ENCODE measurements around the gene CMTM8. TPM values are rescaled to one million over a fixed set of nuclear protein-coding genes. Genes with fewer than 3 reads are reported as not detected.

CMTM8 gene
- total RNA-seq, 2 experiments from 2014 or later = 5.7 to 6.2 TPM

- ChIA-PET CTCF (interaction anchor here (1.4 to 1.8 kb wide), 2 partner anchors 19 to 37 kb away, joined by 4 to 6 read pairs; no protein-coding TSS in a partner anchor), POLR2A (interaction anchor here (1.1 kb wide), 1 partner anchor 10 kb away, joined by 3 read pairs; no protein-coding TSS in a partner anchor)
- DNase-seq = no peak
- H3K36me3 Mint-ChIP-seq (ENCODE audit: low read depth) = peaks cover 7% of the 10 kb centered on the region
- no peaks in the 10 kb centered on the region for H3K27me3 Mint-ChIP-seq
- H3K9me3 Mint-ChIP-seq = peaks cover 4% of the 10 kb centered on the region
- peaks cover 18% of the 10 kb centered on the region for H3K4me1 Mint-ChIP-seq
- no peak overlapping the region for H3K4me3 Mint-ChIP-seq
- H3K27ac Mint-ChIP-seq = no peak overlapping the region
Observed at GRCh38 chr3:32258869-32259268, 20.4 kb downstream of the CMTM8 start.

- Mint-ChIP-seq H3K27ac (no peak overlapping the region), H3K4me1 (peaks cover 18% of the 10 kb centered on the region), H3K36me3 (ENCODE audit: low read depth) (no peaks in the 10 kb centered on the region), H3K4me3 (no peak overlapping the region), H3K27me3 (no peaks in the 10 kb centered on the region), H3K9me3 (no peaks in the 10 kb centered on the region)
- CTCF ChIA-PET = interaction anchor here (1.3 kb wide), 1 partner anchor 22 kb away, joined by 3 read pairs; no protein-coding TSS in a partner anchor
- no peak for DNase-seq
- POLR2A ChIA-PET = no interaction called here
Observed at GRCh38 chr3:32261545-32261944, 23.1 kb downstream of the CMTM8 start.

DNA sequence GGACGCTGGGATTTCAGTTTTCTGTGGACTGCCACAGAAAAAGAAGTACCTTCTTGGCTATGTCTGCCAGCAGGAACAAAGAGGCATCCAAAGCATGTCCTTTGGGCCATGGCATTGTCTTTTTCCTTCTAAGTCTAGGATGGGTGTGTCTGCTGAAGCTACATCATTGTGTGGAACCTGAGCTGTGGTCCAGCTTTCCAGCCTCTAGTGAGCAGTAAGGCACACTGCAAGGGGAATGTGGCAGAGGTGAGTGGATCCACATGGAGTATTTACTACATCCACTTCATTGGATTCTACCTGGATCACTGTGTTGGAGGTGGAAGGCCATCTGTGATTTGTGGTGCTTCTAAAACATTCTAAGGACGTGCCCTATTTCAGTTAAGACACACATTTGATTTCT lies 23.7 kb downstream of the CMTM8 start:
- H3K27ac Mint-ChIP-seq = no peak overlapping the region
- CTCF ChIA-PET = interaction anchor here (1.3 kb wide), 1 partner anchor 22 kb away, joined by 3 read pairs; no protein-coding TSS in a partner anchor
- H3K4me3 Mint-ChIP-seq = no peak overlapping the region
- no peak for DNase-seq
- no peaks in the 10 kb centered on the region for H3K27me3 Mint-ChIP-seq
- no peaks in the 10 kb centered on the region for H3K36me3 Mint-ChIP-seq (ENCODE audit: low read depth)
- H3K9me3 Mint-ChIP-seq = no peaks in the 10 kb centered on the region
- H3K4me1 Mint-ChIP-seq = peaks cover 16% of the 10 kb centered on the region
- POLR2A ChIA-PET = no interaction called here

GRCh38 chr3:32274306-32274705 lies 35.8 kb downstream of the CMTM8 start:
- Mint-ChIP-seq H3K27ac (no peak overlapping the region), H3K4me1 (no peaks in the 10 kb centered on the region), H3K36me3 (ENCODE audit: low read depth) (no peaks in the 10 kb centered on the region), H3K27me3 (no peaks in the 10 kb centered on the region), H3K4me3 (no peak overlapping the region), H3K9me3 (no peaks in the 10 kb centered on the region)
- no peak for DNase-seq
- ChIA-PET POLR2A (no interaction called here), CTCF (no interaction called here)

DNA sequence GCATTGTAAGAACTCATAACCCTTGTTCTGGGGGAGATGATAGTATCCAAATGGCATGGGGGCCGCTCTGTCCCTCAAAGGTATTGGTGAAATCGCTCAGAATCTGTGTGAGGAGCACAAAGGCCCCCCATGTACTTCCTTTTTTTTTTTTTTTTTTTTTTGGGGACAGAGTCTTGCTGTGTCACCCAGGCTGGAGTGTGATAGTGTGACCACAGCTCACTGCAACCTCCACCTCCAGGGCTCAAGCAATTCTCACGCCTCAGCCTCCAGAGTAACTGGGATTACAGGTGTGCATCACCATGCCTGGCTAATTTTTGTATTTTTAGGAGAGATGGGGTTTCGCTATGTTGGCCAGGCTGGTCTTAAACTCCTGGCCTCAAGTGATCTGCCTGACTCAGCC lies 37.0 kb downstream of the CMTM8 start:
- H3K27ac Mint-ChIP-seq = no peak overlapping the region
- H3K4me3 Mint-ChIP-seq = no peak overlapping the region
- POLR2A ChIA-PET = no interaction called here
- H3K9me3 Mint-ChIP-seq = no peaks in the 10 kb centered on the region
- H3K27me3 Mint-ChIP-seq = no peaks in the 10 kb centered on the region
- DNase-seq = no peak
- no peaks in the 10 kb centered on the region for H3K36me3 Mint-ChIP-seq (ENCODE audit: low read depth)
- CTCF ChIA-PET = no interaction called here
- no peaks in the 10 kb centered on the region for H3K4me1 Mint-ChIP-seq

GRCh38 chr3:32276279-32276841 lies 37.9 kb downstream of the CMTM8 start:
- Mint-ChIP-seq H3K36me3 (ENCODE audit: low read depth) (no peaks in the 10 kb centered on the region), H3K9me3 (no peaks in the 10 kb centered on the region), H3K4me1 (no peaks in the 10 kb centered on the region), H3K27ac (no peak overlapping the region), H3K27me3 (no peaks in the 10 kb centered on the region), H3K4me3 (no peak overlapping the region)
- ChIA-PET CTCF (no interaction called here), POLR2A (no interaction called here)
- DNase-seq = no peak

GRCh38 chr3:32278714-32279113 lies 40.2 kb downstream of the CMTM8 start:
- Mint-ChIP-seq H3K36me3 (ENCODE audit: low read depth) (no peaks in the 10 kb centered on the region), H3K27ac (no peak overlapping the region), H3K4me1 (no peaks in the 10 kb centered on the region), H3K9me3 (no peaks in the 10 kb centered on the region), H3K4me3 (no peak overlapping the region), H3K27me3 (no peaks in the 10 kb centered on the region)
- CTCF ChIA-PET = interaction anchor here (0.6 kb wide), 1 partner anchor 251 kb away, joined by 3 read pairs; no protein-coding TSS in a partner anchor
- no peak for DNase-seq
- POLR2A ChIA-PET = no interaction called here

- no peaks in the 10 kb centered on the region for H3K36me3 Mint-ChIP-seq (ENCODE audit: low read depth)
Observed at GRCh38 chr3:32280262-32280910, 41.9 kb downstream of the CMTM8 start.

GRCh38 chr3:32281570-32282106 lies 43.2 kb downstream of the CMTM8 start:
- Mint-ChIP-seq H3K36me3 (ENCODE audit: low read depth) (no peaks in the 10 kb centered on the region), H3K9me3 (no peaks in the 10 kb centered on the region), H3K4me1 (peaks cover 19% of the 10 kb centered on the region), H3K27ac (no peak overlapping the region), H3K4me3 (no peak overlapping the region), H3K27me3 (no peaks in the 10 kb centered on the region)
- ChIA-PET POLR2A (no interaction called here), CTCF (no interaction called here)
- DNase-seq = no peak

More at GRCh38 chr3:32280262-32280910, 41.9 kb downstream of the CMTM8 start:
- no peak for DNase-seq
- Mint-ChIP-seq H3K9me3 (no peaks in the 10 kb centered on the region), H3K4me3 (no peak overlapping the region), H3K27ac (no peak overlapping the region), H3K4me1 (peaks cover 8% of the 10 kb centered on the region), H3K27me3 (no peaks in the 10 kb centered on the region)
- POLR2A ChIA-PET = interaction anchor here (0.9 kb wide), 1 partner anchor 9 kb away, joined by 4 read pairs; no protein-coding TSS in a partner anchor
- CTCF ChIA-PET = interaction anchor here (0.6 kb wide), 1 partner anchor 1052 kb away, joined by 3 read pairs; no protein-coding TSS in a partner anchor

DNA sequence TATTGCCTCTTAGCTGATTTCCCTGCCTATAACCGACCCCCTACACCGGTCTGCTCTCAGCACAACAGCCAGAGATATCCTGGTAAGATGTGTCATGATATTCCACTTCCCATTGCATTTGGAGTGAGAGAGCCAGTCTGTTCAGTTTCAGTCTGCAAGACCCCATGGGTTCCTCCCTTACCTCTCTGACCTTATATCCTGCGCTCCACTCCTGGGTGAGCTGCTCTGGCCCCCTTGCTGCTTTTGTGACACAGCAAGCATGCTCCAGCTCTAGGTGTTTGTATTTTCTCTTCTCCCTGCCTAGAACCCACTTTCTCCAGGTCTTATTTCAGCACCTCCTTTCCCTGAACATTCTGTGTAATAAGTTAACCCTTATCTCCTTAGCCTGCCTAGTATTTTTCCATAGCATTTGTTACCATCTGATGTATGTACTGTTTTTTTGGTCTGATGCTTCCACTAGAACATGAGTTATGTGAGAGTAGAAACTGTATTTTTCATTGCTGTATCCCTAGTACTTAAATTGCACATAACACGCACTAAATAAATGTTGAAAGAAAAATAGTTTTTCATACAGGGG lies 44.2 kb downstream of the CMTM8 start:
- H3K27ac Mint-ChIP-seq = no peak overlapping the region
- no peak for DNase-seq
- no peak overlapping the region for H3K4me3 Mint-ChIP-seq
- H3K4me1 Mint-ChIP-seq = peaks cover 19% of the 10 kb centered on the region
- no peaks in the 10 kb centered on the region for H3K36me3 Mint-ChIP-seq (ENCODE audit: low read depth)
- no peaks in the 10 kb centered on the region for H3K27me3 Mint-ChIP-seq
- CTCF ChIA-PET = no interaction called here
- POLR2A ChIA-PET = no interaction called here
- H3K9me3 Mint-ChIP-seq = no peaks in the 10 kb centered on the region

GRCh38 chr3:32283304-32283703 lies 44.8 kb downstream of the CMTM8 start:
- DNase-seq = no peak
- Mint-ChIP-seq H3K4me3 (no peak overlapping the region), H3K27me3 (no peaks in the 10 kb centered on the region), H3K36me3 (ENCODE audit: low read depth) (no peaks in the 10 kb centered on the region), H3K4me1 (peaks cover 19% of the 10 kb centered on the region), H3K9me3 (no peaks in the 10 kb centered on the region), H3K27ac (no peak overlapping the region)
- CTCF ChIA-PET = no interaction called here
- POLR2A ChIA-PET = no interaction called here

GRCh38 chr3:32284443-32285212 lies 46.1 kb downstream of the CMTM8 start:
- H3K36me3 Mint-ChIP-seq (ENCODE audit: low read depth) = no peaks in the 10 kb centered on the region
- no peaks in the 10 kb centered on the region for H3K27me3 Mint-ChIP-seq
- no peak overlapping the region for H3K4me3 Mint-ChIP-seq
- no peak for DNase-seq
- ChIA-PET CTCF (no interaction called here), POLR2A (interaction anchor here (2.7 kb wide), 1 partner anchor 19 kb away, joined by 7 read pairs; no protein-coding TSS in a partner anchor)
- H3K4me1 Mint-ChIP-seq = peaks cover 29% of the 10 kb centered on the region
- H3K9me3 Mint-ChIP-seq = no peaks in the 10 kb centered on the region
- peak overlapping the region; percentile 41 for H3K27ac Mint-ChIP-seq

DNA sequence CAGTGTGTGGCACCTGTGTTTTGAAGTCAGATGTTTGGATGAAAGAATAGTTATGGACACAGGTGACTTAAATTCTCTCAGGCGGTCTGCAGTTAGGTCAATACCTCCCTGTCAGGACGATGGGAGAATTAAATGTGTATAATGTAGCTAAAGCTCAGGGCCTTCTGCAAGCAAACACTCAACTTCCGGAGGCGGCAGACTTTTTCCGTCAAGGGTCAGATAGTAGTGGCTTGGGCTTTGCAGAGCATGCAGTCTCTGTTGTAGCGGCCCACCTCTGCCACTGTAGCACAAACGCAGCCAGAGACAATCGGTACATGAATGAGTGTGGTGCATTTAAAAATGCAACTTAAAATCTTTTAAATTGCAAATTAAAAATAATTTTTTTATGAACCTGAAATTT lies 47.4 kb downstream of the CMTM8 start:
- Mint-ChIP-seq H3K36me3 (ENCODE audit: low read depth) (no peaks in the 10 kb centered on the region), H3K27ac (peak overlapping the region; percentile 65), H3K4me1 (peaks cover 29% of the 10 kb centered on the region), H3K4me3 (no peak overlapping the region), H3K27me3 (no peaks in the 10 kb centered on the region), H3K9me3 (no peaks in the 10 kb centered on the region)
- POLR2A ChIA-PET = interaction anchor here (0.9 to 2.7 kb wide), 2 partner anchors 11 to 18 kb away, joined by 3 to 7 read pairs; no protein-coding TSS in a partner anchor
- no peak for DNase-seq
- CTCF ChIA-PET = interaction anchor here (0.6 to 2.7 kb wide), 4 partner anchors 10 to 114 kb away, joined by 3 to 11 read pairs (median 5); no protein-coding TSS in a partner anchor
